ENCODE data around the gene CCN2. TPM values are rescaled to one million over a fixed set of nuclear protein-coding genes. Genes with fewer than 3 reads are reported as not detected.

The CCN2 gene
- total RNA-seq, 4 donors from 2014 or later = 52.8 to 146 (median 92.4) TPM

- no peak overlapping the region for H3K4me3 ChIP-seq (ENCODE audit: low read depth, poor library complexity, severe bottlenecking)
- TF ChIP-seq POLR2A (IDR thresholded peaks at IDR 0.05) (no peak), CTCF (IDR thresholded peaks at IDR 0.05) (no peak)
- WGBS, 2 donors = 43 to 45% methylated on average over 2 of the region's 2 CpGs
- intact Hi-C loops (cut with DNase I; ENCODE audit: low total_unique reads) = no loop called here
- DNase-seq (ENCODE audit: low spot score in 2 of 2) = no peak
Measured at GRCh38 chr6:131972741-131973140, 21.6 kb upstream of the CCN2 start.

GRCh38 chr6:131970076-131970859, 19.1 kb upstream of the CCN2 start:
- H3K4me3 ChIP-seq (ENCODE audit: low read depth, poor library complexity, severe bottlenecking) = no peak overlapping the region
- DNase-seq (ENCODE audit: low spot score in 2 of 2) = no peak
- TF ChIP-seq CTCF (IDR thresholded peaks at IDR 0.05) (no peak), POLR2A (IDR thresholded peaks at IDR 0.05) (no peak)
- 92 to 96% methylated on average over 2 of the region's 2 CpGs for WGBS, 2 donors
- intact Hi-C loops (cut with DNase I; ENCODE audit: low total_unique reads) = no loop called here

- no peak for DNase-seq (ENCODE audit: low spot score in 2 of 2)
- 87 to 92% methylated on average over 5 of the region's 5 CpGs for whole genome bisulfite sequencing, 2 donors
- intact Hi-C loops (cut with DNase I; ENCODE audit: low total_unique reads) = no loop called here
Measured at GRCh38 chr6:131968656-131969055, 17.5 kb upstream of the CCN2 start.

DNA sequence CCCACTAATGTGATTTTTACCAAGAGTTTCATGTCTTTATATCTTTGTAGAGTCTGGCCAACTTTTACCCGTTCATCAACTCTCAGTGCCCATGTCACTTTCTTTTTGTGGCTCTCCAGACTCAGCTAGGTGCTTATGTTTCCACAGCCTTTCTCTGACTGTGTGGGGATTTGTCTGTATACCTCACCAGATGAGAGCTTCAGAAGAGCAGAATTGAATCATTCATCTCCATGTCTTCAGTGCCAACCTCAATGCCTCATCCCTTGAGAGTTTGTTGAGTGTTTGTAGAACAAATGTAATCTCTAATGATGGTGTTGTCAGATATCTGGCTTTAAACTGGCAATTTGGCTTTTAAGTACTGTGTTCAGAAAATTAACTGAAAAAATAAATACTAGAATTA, 16.8 kb upstream of the CCN2 start:
- DNase-seq (ENCODE audit: low spot score in 2 of 2) = no peak
- intact Hi-C loops (cut with DNase I; ENCODE audit: low total_unique reads) = no loop called here
- H3K4me3 ChIP-seq (ENCODE audit: low read depth, poor library complexity, severe bottlenecking) = no peak overlapping the region
- 45 to 79% methylated on average over 1 of the region's 1 CpG for WGBS, 2 donors
- no peak for TF ChIP-seq CTCF (IDR thresholded peaks at IDR 0.05)
- TF ChIP-seq POLR2A (IDR thresholded peaks at IDR 0.05) = no peak

More at GRCh38 chr6:131968656-131969055, 17.5 kb upstream of the CCN2 start:
- no peak for TF ChIP-seq CTCF (IDR thresholded peaks at IDR 0.05)
- no peak for TF ChIP-seq POLR2A (IDR thresholded peaks at IDR 0.05)
- no peak overlapping the region for H3K4me3 ChIP-seq (ENCODE audit: low read depth, poor library complexity, severe bottlenecking)

DNA sequence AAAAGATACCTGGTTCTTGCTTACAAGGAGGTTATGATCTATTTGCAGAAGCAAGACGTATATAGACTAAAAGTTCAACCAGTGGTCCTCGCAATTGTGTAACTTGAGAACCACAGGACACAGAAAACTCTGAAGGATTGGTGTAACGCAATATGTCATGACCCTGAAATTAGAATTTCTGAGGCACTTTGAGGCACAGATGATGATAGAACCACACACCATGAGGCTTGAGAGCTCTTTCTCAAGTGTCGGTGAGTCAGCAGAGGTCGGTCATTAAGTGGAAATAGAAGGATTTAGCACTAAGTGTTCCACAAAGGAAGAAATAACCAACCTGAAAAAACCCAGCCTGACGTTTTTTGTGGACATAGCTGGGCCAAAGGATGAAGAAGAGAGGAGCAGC, 15.3 kb upstream of the CCN2 start:
- no peak for TF ChIP-seq CTCF (IDR thresholded peaks at IDR 0.05)
- TF ChIP-seq POLR2A (IDR thresholded peaks at IDR 0.05) = no peak
- H3K4me3 ChIP-seq (ENCODE audit: low read depth, poor library complexity, severe bottlenecking) = no peak overlapping the region
- WGBS, 2 donors = 88 to 91% methylated on average over 6 of the region's 6 CpGs
- intact Hi-C loops (cut with DNase I; ENCODE audit: low total_unique reads) = no loop called here
- no peak for DNase-seq (ENCODE audit: low spot score in 2 of 2)

GRCh38 chr6:131963063-131963462, 11.9 kb upstream of the CCN2 start:
- no peak for DNase-seq (ENCODE audit: low spot score in 2 of 2)
- intact Hi-C loops (cut with DNase I; ENCODE audit: low total_unique reads) = no loop called here
- no peak overlapping the region for H3K4me3 ChIP-seq (ENCODE audit: low read depth, poor library complexity, severe bottlenecking)
- TF ChIP-seq POLR2A (IDR thresholded peaks at IDR 0.05) = no peak
- no peak for TF ChIP-seq CTCF (IDR thresholded peaks at IDR 0.05)

Data from lower leg skin (tissue), 4 donors.